ENCODE data around the gene RAB5B. TPM values are rescaled to one million over a fixed set of nuclear protein-coding genes. Genes with fewer than 3 reads are reported as not detected.
A peak's percentile ranks its signal among the peaks of the same experiment; 100 is the strongest.

The RAB5B gene
- total and polyA plus RNA-seq, 2 experiments from 2014 or later: 87.9 to 154 TPM

GRCh38 chr12:56029666-56030293, 55.9 kb downstream of the RAB5B start:
- Histone ChIP-seq H3K9me3 (ENCODE audit: low read depth) (no peaks in the 10 kb centered on the region), H3K36me3 (peaks cover 79% of the 10 kb centered on the region), H3K4me1 (ENCODE audit: low read depth) (no peaks in the 10 kb centered on the region), H3K27ac (no peak overlapping the region), H3K27me3 (no peaks in the 10 kb centered on the region), H3K4me3 (no peak overlapping the region)
- DNase-seq (ENCODE audit: low read depth in 1 of 2, low spot score in 1 of 2): peak; percentile 60 to 83
- peak; percentile 87 for TF ChIP-seq CTCF (IDR thresholded peaks at IDR 0.05; ENCODE audit: low read depth, low read length)

- Histone ChIP-seq H3K27me3 (no peaks in the 10 kb centered on the region), H3K36me3 (peaks cover 74% of the 10 kb centered on the region), H3K9me3 (ENCODE audit: low read depth) (no peaks in the 10 kb centered on the region), H3K4me1 (ENCODE audit: low read depth) (no peaks in the 10 kb centered on the region), H3K4me3 (no peak overlapping the region), H3K27ac (no peak overlapping the region)
- TF ChIP-seq CTCF (IDR thresholded peaks at IDR 0.05; ENCODE audit: low read depth, low read length): no peak
- DNase-seq (ENCODE audit: low read depth in 1 of 2, low spot score in 1 of 2): no peak
These were observed 58.1 kb downstream of the RAB5B start for GRCh38 chr12:56031987-56032386.

GRCh38 chr12:56034586-56035332, 60.9 kb downstream of the RAB5B start:
- no peaks in the 10 kb centered on the region for H3K27me3 ChIP-seq
- no peaks in the 10 kb centered on the region for H3K4me1 ChIP-seq (ENCODE audit: low read depth)
- no peak for DNase-seq (ENCODE audit: low read depth in 1 of 2, low spot score in 1 of 2)
- H3K9me3 ChIP-seq (ENCODE audit: low read depth): no peaks in the 10 kb centered on the region
- no peak overlapping the region for H3K27ac ChIP-seq
- H3K36me3 ChIP-seq: peaks cover 60% of the 10 kb centered on the region
- no peak overlapping the region for H3K4me3 ChIP-seq
- no peak for TF ChIP-seq CTCF (IDR thresholded peaks at IDR 0.05; ENCODE audit: low read depth, low read length)

GRCh38 chr12:56037161-56037560, 63.3 kb downstream of the RAB5B start:
- Histone ChIP-seq H3K27me3 (no peaks in the 10 kb centered on the region), H3K36me3 (peaks cover 42% of the 10 kb centered on the region), H3K27ac (peak overlapping the region; percentile 62), H3K4me3 (no peak overlapping the region), H3K9me3 (ENCODE audit: low read depth) (no peaks in the 10 kb centered on the region), H3K4me1 (ENCODE audit: low read depth) (peaks cover 7% of the 10 kb centered on the region)
- no peak for DNase-seq (ENCODE audit: low read depth in 1 of 2, low spot score in 1 of 2)
- no peak for TF ChIP-seq CTCF (IDR thresholded peaks at IDR 0.05; ENCODE audit: low read depth, low read length)

- no peaks in the 10 kb centered on the region for H3K27me3 ChIP-seq
- peak overlapping the region; percentile 26 for H3K27ac ChIP-seq
- no peaks in the 10 kb centered on the region for H3K9me3 ChIP-seq (ENCODE audit: low read depth)
- peaks cover 36% of the 10 kb centered on the region for H3K36me3 ChIP-seq
- H3K4me1 ChIP-seq (ENCODE audit: low read depth): peaks cover 12% of the 10 kb centered on the region
- H3K4me3 ChIP-seq: no peak overlapping the region
- TF ChIP-seq CTCF (IDR thresholded peaks at IDR 0.05; ENCODE audit: low read depth, low read length): no peak
- DNase-seq (ENCODE audit: low read depth in 1 of 2, low spot score in 1 of 2): no peak
These were observed 64.3 kb downstream of the RAB5B start for GRCh38 chr12:56038022-56038655.
